WTC11 (cell line): ENCODE measurements around the gene NGF. TPM values are rescaled to one million over a fixed set of nuclear protein-coding genes. Genes with fewer than 3 reads are reported as not detected.

Source experiments
- ATAC-seq: fragments of 200-7000 bp; cut with Tn5 transposase; 2 replicates; pipeline ENCODE4 v1.10.0; 2021; ENCODE audit warnings: mild to moderate bottlenecking, moderate library complexity
- CTCF ChIA-PET: fragments of 300-600 bp; sonication (Branson Sonifier 250); formaldehyde crosslinking; loops from one replicate; lab custom pipeline; 2021; ENCODE audit warnings: antibody characterized with exemption; lab: Charles Lee
- POLR2A ChIA-PET: fragments of 350-600 bp; sonication (Branson Sonifier 250); formaldehyde crosslinking; loops from one replicate; lab custom pipeline; 2021; ENCODE audit warnings: antibody characterized with exemption; lab: Charles Lee
- DNase-seq: peaks from one replicate; pipeline ENCODE4 v3.0.0; 2021; ENCODE audit warnings: low spot score
- H3K27ac Mint-ChIP-seq: 2 replicates; pipeline ENCODE4 v1.8.0; 2021; ENCODE audit warnings: mixed read lengths
- H3K27me3 Mint-ChIP-seq: 2 replicates; pipeline ENCODE4 v1.8.0; 2021; ENCODE audit warnings: low read depth, mild to moderate bottlenecking, moderate library complexity, mixed read lengths
- H3K36me3 Mint-ChIP-seq: 2 replicates; pipeline ENCODE4 v1.8.0; 2021; ENCODE audit warnings: mixed read lengths
- H3K4me1 Mint-ChIP-seq: 2 replicates; pipeline ENCODE4 v1.8.0; 2022; ENCODE audit warnings: mixed read lengths
- H3K4me3 Mint-ChIP-seq: 2 replicates; pipeline ENCODE4 v1.8.0; 2021; ENCODE audit warnings: mild to moderate bottlenecking, moderate library complexity, mixed read lengths
- H3K9me3 Mint-ChIP-seq: 2 replicates; pipeline ENCODE4 v1.8.0; 2021; ENCODE audit warnings: mixed read lengths
- AR ChIP-seq: fragments of 250-450 bp; sonication (Bioruptor Pico); IDR thresholded peaks from 2 replicates; pipeline ENCODE4 v1.9.0; 2021; ENCODE audit warnings: mild to moderate bottlenecking
- ATF1 ChIP-seq: sonication (generic); formaldehyde crosslinking; IDR thresholded peaks from 2 replicates; pipeline ENCODE4 v1.8.1; 2023; ENCODE audit warnings: mild to moderate bottlenecking, moderate library complexity, missing genetic modification reagents
- CREB1 ChIP-seq: sonication (generic); formaldehyde crosslinking; IDR thresholded peaks from 2 replicates; pipeline ENCODE4 v1.8.0; 2023; ENCODE audit warnings: mild to moderate bottlenecking, missing genetic modification reagents
- ETV6 ChIP-seq: sonication (generic); formaldehyde crosslinking; IDR thresholded peaks from 2 replicates; pipeline ENCODE4 v1.8.1; 2022; ENCODE audit warnings: mild to moderate bottlenecking, missing genetic modification reagents
- GTF2I ChIP-seq: fragments of 250-450 bp; sonication (Bioruptor Pico); conservative IDR thresholded peaks from 2 replicates; pipeline ENCODE4 v1.4.0; 2021; ENCODE audit warnings: mild to moderate bottlenecking
- HMGA2 ChIP-seq: fragments of 250-450 bp; sonication (Bioruptor Pico); IDR thresholded peaks from 2 replicates; pipeline ENCODE4 v1.4.0; 2021; ENCODE audit warnings: mild to moderate bottlenecking, moderate library complexity
- MAX ChIP-seq: sonication (generic); formaldehyde crosslinking; IDR thresholded peaks from 2 replicates; pipeline ENCODE4 v1.8.0; 2022; ENCODE audit warnings: mild to moderate bottlenecking, missing genetic modification reagents
- MYBL2 ChIP-seq: sonication (generic); formaldehyde crosslinking; IDR thresholded peaks from 2 replicates; pipeline ENCODE4 v1.8.1; 2023; ENCODE audit warnings: mild to moderate bottlenecking, moderate library complexity, missing genetic modification reagents
- SMAD3 ChIP-seq: sonication (generic); formaldehyde crosslinking; IDR thresholded peaks from 2 replicates; pipeline ENCODE4 v1.8.0; 2022; ENCODE audit warnings: missing genetic modification reagents, mild to moderate bottlenecking, borderline replicate concordance
- ZMAT4 ChIP-seq: fragments of 250-450 bp; sonication (Bioruptor Pico); IDR thresholded peaks from 2 replicates; pipeline ENCODE4 v1.9.0; 2021; ENCODE audit warnings: mild to moderate bottlenecking
- ZNF121 ChIP-seq: sonication (generic); formaldehyde crosslinking; IDR thresholded peaks from 2 replicates; pipeline ENCODE4 v1.8.0; 2023; ENCODE audit warnings: missing genetic modification reagents
- ZNF512 ChIP-seq: sonication (generic); formaldehyde crosslinking; IDR thresholded peaks from 2 replicates; pipeline ENCODE4 v1.8.1; 2022; ENCODE audit warnings: missing genetic modification reagents, borderline replicate concordance
- total RNA-seq: library from RNA; stranded (reverse); gene quantifications from 3 replicates; pipeline ENCODE4 v1.2.3, GENCODE V29; 2021
- TF ChIP-seq, protein P1 (sequence below): sonication (generic); formaldehyde crosslinking; IDR thresholded peaks from 2 replicates; pipeline ENCODE4 v1.8.1; 2023; ENCODE audit warnings: mild to moderate bottlenecking, missing genetic modification reagents, moderate library complexity
- TF ChIP-seq, protein P2 (sequence below): sonication (generic); formaldehyde crosslinking; IDR thresholded peaks from 2 replicates; pipeline ENCODE4 v1.8.0; 2022; ENCODE audit warnings: mild to moderate bottlenecking, missing genetic modification reagents
- TF ChIP-seq, protein P3 (sequence below): sonication (generic); formaldehyde crosslinking; IDR thresholded peaks from 2 replicates; pipeline ENCODE4 v1.8.1; 2022; ENCODE audit warnings: mild to moderate bottlenecking, missing genetic modification reagents, moderate library complexity, borderline replicate concordance
- TF ChIP-seq, protein P4 (sequence below): sonication (generic); formaldehyde crosslinking; IDR thresholded peaks from 2 replicates; pipeline ENCODE4 v1.8.1; 2023; ENCODE audit warnings: mild to moderate bottlenecking, missing genetic modification reagents, borderline replicate concordance

NGF gene
- total RNA-seq, 1 experiment from 2014 or later: 0.55 TPM

DNA sequence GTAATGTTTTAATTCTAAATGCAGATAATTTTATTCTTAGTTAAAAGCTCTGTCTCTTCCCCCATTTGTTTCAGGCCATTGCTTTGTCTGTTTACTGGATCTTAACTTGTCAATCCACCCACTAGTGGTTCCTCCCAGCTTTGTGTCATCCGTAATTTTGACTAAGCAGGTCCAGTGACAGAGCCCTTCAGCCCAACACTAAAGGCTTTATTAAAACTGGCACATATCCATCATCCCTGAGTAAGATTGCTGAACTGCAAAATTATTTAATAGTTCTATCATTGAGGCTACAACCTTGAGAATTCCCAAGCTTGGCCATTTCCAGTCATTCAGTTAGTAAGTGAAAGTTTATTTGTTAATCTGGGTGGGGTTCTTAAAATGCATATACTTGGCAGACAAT lies 96.7 kb downstream of the NGF start:
- CTCF ChIA-PET: no interaction called here
- no peak for DNase-seq
- Mint-ChIP-seq H3K9me3 (peaks cover 33% of the 10 kb centered on the region), H3K27me3 (no peaks in the 10 kb centered on the region; the same call in 1 of the 2 replicates), H3K4me3 (no peak overlapping the region), H3K27ac (no peak overlapping the region), H3K4me1 (peaks cover 11% of the 10 kb centered on the region), H3K36me3 (no peaks in the 10 kb centered on the region)
- POLR2A ChIA-PET: no interaction called here
- TF ChIP-seq ZMAT4 (CRISPR knock-in tag) (no peak), SMAD3 (CRISPR knock-in tag) (no peak), ZNF121 (CRISPR knock-in tag) (no peak)
- TF ChIP-seq, protein P1, sequence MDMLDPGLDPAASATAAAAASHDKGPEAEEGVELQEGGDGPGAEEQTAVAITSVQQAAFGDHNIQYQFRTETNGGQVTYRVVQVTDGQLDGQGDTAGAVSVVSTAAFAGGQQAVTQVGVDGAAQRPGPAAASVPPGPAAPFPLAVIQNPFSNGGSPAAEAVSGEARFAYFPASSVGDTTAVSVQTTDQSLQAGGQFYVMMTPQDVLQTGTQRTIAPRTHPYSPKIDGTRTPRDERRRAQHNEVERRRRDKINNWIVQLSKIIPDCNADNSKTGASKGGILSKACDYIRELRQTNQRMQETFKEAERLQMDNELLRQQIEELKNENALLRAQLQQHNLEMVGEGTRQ (CRISPR knock-in tag): no peak
- ATAC-seq: no peak

DNA sequence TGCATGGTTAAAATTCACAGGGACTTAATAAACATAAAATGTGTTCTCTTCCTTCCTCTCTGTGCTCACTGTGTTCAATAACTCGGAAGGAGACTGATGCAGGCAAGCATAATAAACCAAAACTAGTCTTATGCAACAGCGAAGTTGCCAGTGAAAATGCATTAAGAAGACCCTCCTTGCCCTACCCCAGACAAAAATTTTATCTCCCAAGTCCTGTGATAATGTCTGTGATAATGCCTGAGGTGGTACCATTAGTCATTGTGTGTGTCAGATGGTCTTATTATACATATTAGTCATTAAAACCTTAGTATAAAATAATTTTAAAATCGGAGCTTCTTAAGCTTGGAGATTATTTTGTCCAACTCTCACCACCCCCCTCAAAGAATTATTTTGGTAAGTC lies 97.8 kb downstream of the NGF start:
- Mint-ChIP-seq H3K4me1 (peaks cover 11% of the 10 kb centered on the region), H3K9me3 (peaks cover 25% of the 10 kb centered on the region), H3K27ac (no peak overlapping the region), H3K27me3 (no peaks in the 10 kb centered on the region; the same call in 1 of the 2 replicates), H3K4me3 (no peak overlapping the region), H3K36me3 (no peaks in the 10 kb centered on the region)
- ChIA-PET POLR2A (no interaction called here), CTCF (no interaction called here)
- no peak for ATAC-seq
- DNase-seq: no peak
- no peak for TF ChIP-seq AR (CRISPR knock-in tag)
- TF ChIP-seq, protein P1 (CRISPR knock-in tag): no peak
- TF ChIP-seq, protein P2, sequence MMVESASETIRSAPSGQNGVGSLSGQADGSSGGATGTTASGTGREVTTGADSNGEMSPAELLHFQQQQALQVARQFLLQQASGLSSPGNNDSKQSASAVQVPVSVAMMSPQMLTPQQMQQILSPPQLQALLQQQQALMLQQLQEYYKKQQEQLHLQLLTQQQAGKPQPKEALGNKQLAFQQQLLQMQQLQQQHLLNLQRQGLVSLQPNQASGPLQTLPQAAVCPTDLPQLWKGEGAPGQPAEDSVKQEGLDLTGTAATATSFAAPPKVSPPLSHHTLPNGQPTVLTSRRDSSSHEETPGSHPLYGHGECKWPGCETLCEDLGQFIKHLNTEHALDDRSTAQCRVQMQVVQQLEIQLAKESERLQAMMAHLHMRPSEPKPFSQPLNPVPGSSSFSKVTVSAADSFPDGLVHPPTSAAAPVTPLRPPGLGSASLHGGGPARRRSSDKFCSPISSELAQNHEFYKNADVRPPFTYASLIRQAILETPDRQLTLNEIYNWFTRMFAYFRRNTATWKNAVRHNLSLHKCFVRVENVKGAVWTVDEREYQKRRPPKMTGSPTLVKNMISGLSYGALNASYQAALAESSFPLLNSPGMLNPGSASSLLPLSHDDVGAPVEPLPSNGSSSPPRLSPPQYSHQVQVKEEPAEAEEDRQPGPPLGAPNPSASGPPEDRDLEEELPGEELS: no peak

DNA sequence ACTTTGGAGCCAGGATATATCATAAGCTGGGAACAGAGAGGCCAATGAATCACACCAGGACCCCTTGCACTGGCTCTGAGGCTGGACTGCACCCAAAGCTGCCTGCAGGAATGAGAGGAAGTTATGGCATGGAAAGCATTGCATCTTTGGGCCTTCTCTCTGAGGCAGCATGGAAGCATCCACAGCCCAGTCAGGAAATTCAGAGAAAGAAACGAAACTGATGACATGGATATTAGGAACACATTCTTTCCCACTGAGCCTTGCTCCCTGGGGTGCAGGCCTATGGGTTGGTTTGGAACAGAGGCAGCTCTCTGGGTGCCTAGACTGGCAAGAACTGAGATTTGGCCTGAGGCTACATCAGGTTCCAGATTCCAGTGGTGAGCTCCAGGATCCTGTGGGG lies 98.6 kb downstream of the NGF start:
- Mint-ChIP-seq H3K9me3 (peaks cover 17% of the 10 kb centered on the region), H3K36me3 (no peaks in the 10 kb centered on the region), H3K4me3 (no peak overlapping the region), H3K4me1 (peaks cover 11% of the 10 kb centered on the region), H3K27ac (no peak overlapping the region), H3K27me3 (no peaks in the 10 kb centered on the region; the same call in 1 of the 2 replicates)
- POLR2A ChIA-PET: no interaction called here
- no peak for DNase-seq
- CTCF ChIA-PET: interaction anchor here (0.6 kb wide), 1 partner anchor 20 kb away, joined by 4 read pairs; no protein-coding TSS in a partner anchor
- no peak for ATAC-seq
- TF ChIP-seq ZNF512 (CRISPR knock-in tag): no peak
- TF ChIP-seq, protein P3, sequence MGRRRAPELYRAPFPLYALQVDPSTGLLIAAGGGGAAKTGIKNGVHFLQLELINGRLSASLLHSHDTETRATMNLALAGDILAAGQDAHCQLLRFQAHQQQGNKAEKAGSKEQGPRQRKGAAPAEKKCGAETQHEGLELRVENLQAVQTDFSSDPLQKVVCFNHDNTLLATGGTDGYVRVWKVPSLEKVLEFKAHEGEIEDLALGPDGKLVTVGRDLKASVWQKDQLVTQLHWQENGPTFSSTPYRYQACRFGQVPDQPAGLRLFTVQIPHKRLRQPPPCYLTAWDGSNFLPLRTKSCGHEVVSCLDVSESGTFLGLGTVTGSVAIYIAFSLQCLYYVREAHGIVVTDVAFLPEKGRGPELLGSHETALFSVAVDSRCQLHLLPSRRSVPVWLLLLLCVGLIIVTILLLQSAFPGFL: no peak
- TF ChIP-seq GTF2I (CRISPR knock-in tag): no peak
- no peak for TF ChIP-seq ATF1 (CRISPR knock-in tag)
- TF ChIP-seq HMGA2: no peak
- no peak for TF ChIP-seq MYBL2 (CRISPR knock-in tag)
- TF ChIP-seq MAX: no peak
- no peak for TF ChIP-seq ETV6 (CRISPR knock-in tag)
- no peak for TF ChIP-seq ZMAT4 (CRISPR knock-in tag)
- no peak for TF ChIP-seq CREB1
- TF ChIP-seq, protein P4, sequence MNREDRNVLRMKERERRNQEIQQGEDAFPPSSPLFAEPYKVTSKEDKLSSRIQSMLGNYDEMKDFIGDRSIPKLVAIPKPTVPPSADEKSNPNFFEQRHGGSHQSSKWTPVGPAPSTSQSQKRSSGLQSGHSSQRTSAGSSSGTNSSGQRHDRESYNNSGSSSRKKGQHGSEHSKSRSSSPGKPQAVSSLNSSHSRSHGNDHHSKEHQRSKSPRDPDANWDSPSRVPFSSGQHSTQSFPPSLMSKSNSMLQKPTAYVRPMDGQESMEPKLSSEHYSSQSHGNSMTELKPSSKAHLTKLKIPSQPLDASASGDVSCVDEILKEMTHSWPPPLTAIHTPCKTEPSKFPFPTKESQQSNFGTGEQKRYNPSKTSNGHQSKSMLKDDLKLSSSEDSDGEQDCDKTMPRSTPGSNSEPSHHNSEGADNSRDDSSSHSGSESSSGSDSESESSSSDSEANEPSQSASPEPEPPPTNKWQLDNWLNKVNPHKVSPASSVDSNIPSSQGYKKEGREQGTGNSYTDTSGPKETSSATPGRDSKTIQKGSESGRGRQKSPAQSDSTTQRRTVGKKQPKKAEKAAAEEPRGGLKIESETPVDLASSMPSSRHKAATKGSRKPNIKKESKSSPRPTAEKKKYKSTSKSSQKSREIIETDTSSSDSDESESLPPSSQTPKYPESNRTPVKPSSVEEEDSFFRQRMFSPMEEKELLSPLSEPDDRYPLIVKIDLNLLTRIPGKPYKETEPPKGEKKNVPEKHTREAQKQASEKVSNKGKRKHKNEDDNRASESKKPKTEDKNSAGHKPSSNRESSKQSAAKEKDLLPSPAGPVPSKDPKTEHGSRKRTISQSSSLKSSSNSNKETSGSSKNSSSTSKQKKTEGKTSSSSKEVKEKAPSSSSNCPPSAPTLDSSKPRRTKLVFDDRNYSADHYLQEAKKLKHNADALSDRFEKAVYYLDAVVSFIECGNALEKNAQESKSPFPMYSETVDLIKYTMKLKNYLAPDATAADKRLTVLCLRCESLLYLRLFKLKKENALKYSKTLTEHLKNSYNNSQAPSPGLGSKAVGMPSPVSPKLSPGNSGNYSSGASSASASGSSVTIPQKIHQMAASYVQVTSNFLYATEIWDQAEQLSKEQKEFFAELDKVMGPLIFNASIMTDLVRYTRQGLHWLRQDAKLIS (CRISPR knock-in tag): no peak
